ENCODE data around the gene HELQ.
"Not testable (repeated sequence)": the region's sequence is repeated elsewhere in the genome, so short reads cannot be mapped to it uniquely, and the experiment has no call there.

The HELQ gene

GRCh38 chr4:83438719-83439118 lies 16.9 kb downstream of the HELQ start:
- no peak for DNase-seq

- no peak for DNase-seq
Observed at GRCh38 chr4:83436680-83437079, 18.9 kb downstream of the HELQ start.

GRCh38 chr4:83431200-83431599 lies 24.4 kb downstream of the HELQ start:
- DNase-seq, result no peak

- no peak for DNase-seq
Observed at GRCh38 chr4:83418211-83418610, 37.4 kb downstream of the HELQ start.

- no peak for DNase-seq
Observed at GRCh38 chr4:83417566-83417965, 38.1 kb downstream of the HELQ start.

- DNase-seq, result no peak
Observed at GRCh38 chr4:83413676-83414075, 41.9 kb downstream of the HELQ start.

- no peak for DNase-seq
Observed at GRCh38 chr4:83408908-83409307, 46.7 kb downstream of the HELQ start.

- DNase-seq, result no peak
Observed at GRCh38 chr4:83405844-83406816, 49.5 kb downstream of the HELQ start.

GRCh38 chr4:83398158-83398557 lies 57.5 kb downstream of the HELQ start:
- DNase-seq, result not testable (repeated sequence)

GRCh38 chr4:83393908-83394307 lies 61.7 kb downstream of the HELQ start:
- DNase-seq, result no peak

- DNase-seq, result no peak
Observed at GRCh38 chr4:83392562-83392961, 63.1 kb downstream of the HELQ start.

GRCh38 chr4:83390944-83391343 lies 64.7 kb downstream of the HELQ start:
- DNase-seq, result no peak

GRCh38 chr4:83389756-83390505 lies 65.7 kb downstream of the HELQ start:
- DNase-seq, result no peak

GRCh38 chr4:83389037-83389720 lies 66.4 kb downstream of the HELQ start:
- no peak for DNase-seq

- DNase-seq, result no peak
Observed at GRCh38 chr4:83388313-83388676, 67.3 kb downstream of the HELQ start.

GRCh38 chr4:83387476-83388312 lies 67.9 kb downstream of the HELQ start:
- no peak for DNase-seq

- DNase-seq, result no peak
Observed at GRCh38 chr4:83387012-83387411, 68.6 kb downstream of the HELQ start.

- DNase-seq, result no peak
Observed at GRCh38 chr4:83382850-83383249, 72.8 kb downstream of the HELQ start.

GRCh38 chr4:83381173-83381572 lies 74.5 kb downstream of the HELQ start:
- DNase-seq, result no peak

GRCh38 chr4:83378419-83378818 lies 77.2 kb downstream of the HELQ start:
- no peak for DNase-seq

- no peak for DNase-seq
Observed at GRCh38 chr4:83372931-83373330, 82.7 kb downstream of the HELQ start.

- DNase-seq, result no peak
Observed at GRCh38 chr4:83371936-83372335, 83.7 kb downstream of the HELQ start.

GRCh38 chr4:83371235-83371634 lies 84.4 kb downstream of the HELQ start:
- DNase-seq, result no peak

All from NCI-H82 (cell line).